Motor neuron (in vitro differentiated cells): ENCODE results near the gene IL1RAPL1. TPM values are rescaled to one million over a fixed set of nuclear protein-coding genes. Genes with fewer than 3 reads are reported as not detected.

Experiments used
- ATAC-seq, 8 experiments: fragments of 200-7000 bp; cut with Tn5 transposase; replicated peaks in 6 of 8; 2 replicates each; pipeline ENCODE4 v1.8.0; 2021; ENCODE audit warnings: mild to moderate bottlenecking in 8 of 8, moderate library complexity in 8 of 8
- H3K27ac ChIP-seq, 2 donors: fragments of 250-450 bp; sonication (Bioruptor Pico); 2 replicates each; pipeline ENCODE4 v1.9.0; 2021; ENCODE audit warnings: antibody characterized with exemption in 2 of 2, mild to moderate bottlenecking in 2 of 2, moderate library complexity in 1 of 2
- H3K4me1 ChIP-seq, 2 donors: fragments of 250-450 bp; sonication (Bioruptor Pico); replicated peaks in 1 of 2; 2 replicates each; pipeline ENCODE4 v1.6.1; 2021; ENCODE audit warnings: antibody characterized with exemption in 2 of 2, mild to moderate bottlenecking in 2 of 2, moderate library complexity in 1 of 2
- H3K4me3 ChIP-seq, 5 donors: fragments of 250-450 bp; sonication (Bioruptor Pico); 2 replicates each; pipeline ENCODE4 v1.9.0; 2021; ENCODE audit warnings: antibody characterized with exemption in 5 of 5, mild to moderate bottlenecking in 5 of 5, moderate library complexity in 4 of 5
- WGBS, 10 experiments: fragments of 450-650 bp; shearing (Covaris generic); methylation state at CpG; one replicate each; pipeline ENCODE4 v1.0.0; 2022; 5-methylcytosine and 5-hydroxymethylcytosine counted together
- in situ Hi-C, 9 experiments: fragments of 400-800 bp; cut with MboI; loops; one replicate each; pipeline ENCODE4 v1.15.0; 2021; ENCODE audit warnings: low sequenced_read_pairs in 9 of 9, low pct_unique_long_range_greater_than_20kb in 2 of 9; ENCODE audit not compliant: unreplicated experiment in 9 of 9
- total RNA-seq, 8 experiments: library from RNA; unstranded; fragments of 300-600 nt; gene quantifications; 2 replicates each; pipeline versions ENCODE4 v1.2.3 to v1.2.4, GENCODE V29; 2022

IL1RAPL1 gene
- total RNA-seq, 8 experiments from 2014 or later, result 0.18 to 6.1 (median 4.0) TPM; not detected in 2

GRCh38 chrX:29229802-29230201 lies 642.6 kb downstream of the IL1RAPL1 start:
- 0 to 80% (median 42%) methylated on average over 1 to 2 of the region's 2 CpGs; no CpG with 5 or more reads in 6 of the 10 experiments for WGBS, 10 experiments

GRCh38 chrX:29231800-29232199 lies 644.6 kb downstream of the IL1RAPL1 start:
- 0 to 67% (median 7%) methylated on average over 1 to 2 of the region's 2 CpGs; no CpG with 5 or more reads in 4 of the 10 experiments for WGBS, 10 experiments
- no peak overlapping the region for H3K27ac ChIP-seq
- no peak for ATAC-seq
- no peaks in the 10 kb centered on the region for H3K4me1 ChIP-seq
- H3K4me3 ChIP-seq, result no peak overlapping the region
- in situ Hi-C loops, result no loop called here

More at GRCh38 chrX:29229802-29230201, 642.6 kb downstream of the IL1RAPL1 start:
- H3K27ac ChIP-seq, result no peak overlapping the region
- peak in 5 of 8 experiments; percentile 89 to 95 (median 91) for ATAC-seq
- in situ Hi-C loops, result no loop called here
- no peaks in the 10 kb centered on the region for H3K4me1 ChIP-seq
- no peak overlapping the region for H3K4me3 ChIP-seq

- no peak for ATAC-seq
- 56 to 100% (median 80%) methylated on average over 1 to 5 of the region's 7 CpGs; no CpG with 5 or more reads in 3 of the 10 experiments for WGBS, 10 experiments
- no peak overlapping the region for H3K4me3 ChIP-seq
- H3K4me1 ChIP-seq, result no peaks in the 10 kb centered on the region
- no peak overlapping the region for H3K27ac ChIP-seq
- in situ Hi-C loops, result no loop called here
Observed at GRCh38 chrX:29233592-29234183, 646.4 kb downstream of the IL1RAPL1 start.

- ATAC-seq, result no peak
- H3K27ac ChIP-seq, result no peak overlapping the region
- no peak overlapping the region for H3K4me3 ChIP-seq
- WGBS, 10 experiments, result 20 to 80% (median 50%) methylated on average over 1 to 6 of the region's 6 CpGs; no CpG with 5 or more reads in 3 of the 10 experiments
- in situ Hi-C loops, result no loop called here
- no peaks in the 10 kb centered on the region for H3K4me1 ChIP-seq
Observed at GRCh38 chrX:29237972-29238371, 650.7 kb downstream of the IL1RAPL1 start.

- ATAC-seq, result peak in 4 of 8 experiments; percentile 27 to 65 (median 36)
- Histone ChIP-seq H3K27ac (no peak overlapping the region), H3K4me3 (no peak overlapping the region), H3K4me1 (no peaks in the 10 kb centered on the region)
- in situ Hi-C loops, result no loop called here
- WGBS, 10 experiments, result 0 to 60% (median 31%) methylated on average over 1 to 2 of the region's 2 CpGs; no CpG with 5 or more reads in 4 of the 10 experiments
Observed at GRCh38 chrX:29241809-29242208, 654.6 kb downstream of the IL1RAPL1 start.

GRCh38 chrX:29242856-29243255 lies 655.6 kb downstream of the IL1RAPL1 start:
- no peak for ATAC-seq
- H3K4me3 ChIP-seq, result no peak overlapping the region
- 0 to 90% (median 23%) methylated on average over 1 to 3 of the region's 4 CpGs; no CpG with 5 or more reads in 5 of the 10 experiments for WGBS, 10 experiments
- H3K4me1 ChIP-seq, result no peaks in the 10 kb centered on the region
- in situ Hi-C loops, result no loop called here
- H3K27ac ChIP-seq, result no peak overlapping the region

GRCh38 chrX:29243942-29244341 lies 656.7 kb downstream of the IL1RAPL1 start:
- Histone ChIP-seq H3K4me3 (no peak overlapping the region), H3K4me1 (no peaks in the 10 kb centered on the region), H3K27ac (no peak overlapping the region)
- WGBS, 10 experiments, result 20 to 83% (median 58%) methylated on average over 1 to 2 of the region's 2 CpGs; no CpG with 5 or more reads in 7 of the 10 experiments
- in situ Hi-C loops, result no loop called here
- ATAC-seq, result no peak

- WGBS, 10 experiments, result 0 to 89% (median 57%) methylated on average over 1 of the region's 1 CpG; no CpG with 5 or more reads in 5 of the 10 experiments
- in situ Hi-C loops, result no loop called here
Observed at GRCh38 chrX:29254515-29254914, 667.3 kb downstream of the IL1RAPL1 start.

GRCh38 chrX:29257521-29257920 lies 670.3 kb downstream of the IL1RAPL1 start:
- Histone ChIP-seq H3K4me3 (no peak overlapping the region), H3K27ac (no peak overlapping the region), H3K4me1 (peaks cover 0 to 2% of the 10 kb centered on the region in 2 donors)
- in situ Hi-C loops, result no loop called here
- WGBS, 10 experiments, result 0 to 100% (median 37%) methylated on average over 1 to 3 of the region's 3 CpGs; no CpG with 5 or more reads in 3 of the 10 experiments
- no peak for ATAC-seq

More at GRCh38 chrX:29254515-29254914, 667.3 kb downstream of the IL1RAPL1 start:
- no peak overlapping the region for H3K27ac ChIP-seq
- ATAC-seq, result no peak
- H3K4me3 ChIP-seq, result no peak overlapping the region
- peaks cover 0 to 2% of the 10 kb centered on the region in 2 donors for H3K4me1 ChIP-seq

- no peak overlapping the region for H3K4me3 ChIP-seq
- in situ Hi-C loops, result no loop called here
- H3K27ac ChIP-seq, result no peak overlapping the region
- no peak for ATAC-seq
- no peaks in the 10 kb centered on the region for H3K4me1 ChIP-seq
Observed at GRCh38 chrX:29269390-29269789, 682.1 kb downstream of the IL1RAPL1 start.

- 7 to 100% (median 31%) methylated on average over 1 to 3 of the region's 3 CpGs; no CpG with 5 or more reads in 5 of the 10 experiments for whole genome bisulfite sequencing, 10 experiments
- Histone ChIP-seq H3K4me3 (no peak overlapping the region), H3K27ac (no peak overlapping the region), H3K4me1 (no peaks in the 10 kb centered on the region)
- ATAC-seq, result no peak
- in situ Hi-C loops, result no loop called here
Observed at GRCh38 chrX:29274517-29274916, 687.3 kb downstream of the IL1RAPL1 start.

- no peak for ATAC-seq
- in situ Hi-C loops, result no loop called here
- H3K4me3 ChIP-seq, result no peak overlapping the region
Observed at GRCh38 chrX:29275928-29276327, 688.7 kb downstream of the IL1RAPL1 start.

GRCh38 chrX:29281078-29281742 lies 694.0 kb downstream of the IL1RAPL1 start:
- H3K27ac ChIP-seq, result no peak overlapping the region
- 0 to 80% (median 49%) methylated on average over 1 to 2 of the region's 2 CpGs; no CpG with 5 or more reads in 6 of the 10 experiments for WGBS, 10 experiments
- H3K4me3 ChIP-seq, result no peak overlapping the region
- H3K4me1 ChIP-seq, result no peaks in the 10 kb centered on the region
- ATAC-seq, result no peak
- in situ Hi-C loops, result no loop called here

More at GRCh38 chrX:29275928-29276327, 688.7 kb downstream of the IL1RAPL1 start:
- no peak overlapping the region for H3K27ac ChIP-seq
- H3K4me1 ChIP-seq, result no peaks in the 10 kb centered on the region
